Activated CD8-positive, alpha-beta memory T cell treated with anti-CD3 and anti-CD28 coated beads for 1 hour (primary cell): ENCODE measurements around the gene HAT1.

ENCODE experiments used
- DNase-seq, 2 donors: peaks; one replicate each; pipeline ENCODE4 v3.0.0-alpha.2; 2020; ENCODE audit warnings: low read depth in 1 of 2; ENCODE audit errors: extremely low read depth in 1 of 2

HAT1 gene

DNA sequence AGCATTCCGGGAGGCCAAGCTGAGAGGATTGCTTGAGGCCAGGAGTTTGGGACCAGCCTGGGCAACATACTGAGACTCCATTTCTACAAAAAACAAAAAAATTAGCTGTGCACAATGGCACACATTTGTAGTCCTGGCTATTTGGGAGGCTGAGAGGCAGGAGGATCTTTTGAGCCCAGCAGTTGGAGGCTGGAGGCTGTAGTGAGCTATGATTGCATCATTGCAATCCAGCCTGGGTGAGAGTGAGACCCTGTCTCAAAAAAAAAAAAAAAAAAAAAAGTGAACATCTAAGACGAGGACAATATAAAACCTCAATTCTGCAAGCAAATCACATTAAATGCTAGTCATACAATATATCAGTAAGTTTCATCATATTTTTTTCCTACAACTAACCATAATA is 2.8 kb upstream of the HAT1 start:
- no peak for DNase-seq

DNA sequence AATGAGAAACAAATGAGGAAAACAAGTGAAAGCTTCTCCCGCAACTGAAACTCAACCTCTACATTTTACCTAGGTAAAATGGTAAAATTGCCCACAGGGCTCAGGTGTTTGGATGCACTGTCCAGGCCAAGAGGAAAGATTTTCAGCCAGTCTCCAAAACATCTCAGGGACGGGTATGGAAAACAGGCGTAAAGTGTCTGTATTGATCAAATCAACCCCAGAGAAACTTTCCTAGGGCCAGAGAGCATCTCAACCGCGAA is 361 bp upstream of the HAT1 start:
- DNase-seq, result no peak

DNA sequence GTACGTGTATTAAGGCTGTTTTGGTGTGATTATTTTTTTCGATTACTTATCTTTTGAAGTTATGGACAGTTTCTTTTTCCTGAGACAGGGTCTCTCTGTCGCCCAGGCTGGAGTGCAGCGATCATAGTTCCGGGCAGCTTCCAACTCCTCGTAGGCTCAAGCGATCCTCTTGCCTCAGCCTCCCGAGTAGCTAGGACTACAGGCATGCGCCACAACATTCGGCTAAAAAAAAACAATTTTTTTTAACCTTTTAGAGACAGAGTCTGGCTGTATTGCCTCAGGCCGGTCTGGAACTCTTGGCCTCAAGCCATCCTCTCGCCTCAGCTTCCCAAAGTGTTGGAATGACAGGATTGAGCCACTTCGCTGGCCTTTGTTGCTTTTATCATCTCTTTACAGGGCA is 945 bp downstream of the HAT1 start:
- DNase-seq, result no peak

DNA sequence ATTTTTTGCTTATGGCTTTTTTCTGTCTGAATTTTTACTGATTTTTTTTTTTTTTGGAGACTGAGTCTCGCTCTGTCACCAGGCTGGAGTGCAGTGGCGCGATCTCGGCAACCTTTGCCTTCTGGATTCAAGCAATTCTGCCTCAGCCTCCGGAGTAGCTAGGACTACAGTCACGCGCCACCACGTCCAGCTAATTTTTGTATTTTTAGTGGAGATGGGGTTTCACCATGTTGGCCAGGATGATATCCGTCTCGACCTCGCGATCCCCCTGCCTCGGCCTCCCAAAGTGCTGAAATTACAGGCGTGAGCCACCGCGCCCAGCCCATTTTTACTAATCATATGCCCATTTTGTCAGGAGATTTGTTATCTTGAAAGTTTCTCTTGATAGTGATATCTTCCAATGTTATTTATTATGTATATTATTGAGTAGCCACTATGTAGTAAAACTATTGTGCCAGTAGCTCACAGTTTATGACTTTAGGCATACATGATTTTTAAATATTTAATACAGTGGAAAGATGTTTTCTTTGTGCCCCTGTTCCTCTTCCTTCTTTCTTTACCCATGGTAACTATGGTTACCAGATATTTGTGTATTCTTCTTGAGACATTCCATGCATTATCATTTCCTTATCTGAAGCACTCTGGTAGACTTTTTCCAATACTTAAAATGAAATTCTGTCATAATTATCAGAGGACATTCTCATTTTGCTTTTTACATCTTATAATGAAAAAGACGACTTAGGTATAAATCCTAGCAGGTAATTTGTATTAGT is 2.1 kb downstream of the HAT1 start:
- no peak for DNase-seq

DNA sequence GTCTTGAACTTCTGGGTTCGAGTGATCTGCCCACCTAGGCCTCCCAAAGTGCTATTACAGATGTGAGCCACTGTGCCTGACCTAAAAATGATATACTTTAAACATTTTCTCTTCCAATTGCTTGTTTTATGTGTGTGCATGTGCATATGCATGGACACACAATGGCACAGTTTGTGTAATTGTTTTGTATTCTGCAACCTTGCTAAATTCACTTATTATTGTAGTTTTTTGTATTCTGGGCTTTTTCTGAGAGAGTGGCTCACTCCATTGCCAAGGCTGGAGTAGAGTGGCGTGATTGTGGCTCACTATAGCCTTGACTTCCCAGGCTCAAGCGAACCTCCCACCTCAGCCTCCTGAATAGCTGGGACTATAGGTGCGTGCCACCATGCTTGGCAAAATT is 8.1 kb downstream of the HAT1 start:
- DNase-seq, result no peak

DNA sequence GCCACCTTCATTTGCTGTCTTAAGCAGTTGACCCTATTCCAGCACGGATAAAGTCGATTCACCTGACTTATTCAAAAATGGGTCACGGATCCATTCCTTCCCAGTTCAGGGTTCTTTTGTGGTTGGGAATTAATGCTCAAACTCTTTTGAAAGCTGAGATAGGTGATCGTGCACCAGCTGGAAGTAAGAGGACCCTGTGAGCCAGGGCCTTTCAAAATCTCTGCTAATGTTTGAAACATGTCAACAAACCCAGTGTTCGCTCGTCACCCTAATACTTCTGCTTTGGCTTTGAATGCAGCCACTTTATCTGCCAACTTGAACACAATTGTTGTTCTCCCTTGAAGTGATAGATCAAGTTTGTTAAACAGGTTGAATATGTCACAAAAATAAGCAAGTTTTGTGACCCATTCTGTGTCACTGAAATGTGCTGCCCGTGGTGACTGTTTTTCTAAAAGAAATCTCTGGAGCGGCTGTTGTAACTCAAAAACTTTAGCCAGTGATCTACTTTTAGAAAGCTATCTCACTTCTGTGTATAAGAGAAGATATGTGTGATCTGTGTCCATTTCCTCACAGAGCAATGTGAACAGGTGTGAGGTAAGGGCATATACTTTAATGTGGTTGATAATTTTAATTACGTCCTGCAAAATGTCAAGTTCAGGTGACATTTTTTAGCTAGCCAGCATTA is 16.9 kb downstream of the HAT1 start:
- DNase-seq, result no peak

DNA sequence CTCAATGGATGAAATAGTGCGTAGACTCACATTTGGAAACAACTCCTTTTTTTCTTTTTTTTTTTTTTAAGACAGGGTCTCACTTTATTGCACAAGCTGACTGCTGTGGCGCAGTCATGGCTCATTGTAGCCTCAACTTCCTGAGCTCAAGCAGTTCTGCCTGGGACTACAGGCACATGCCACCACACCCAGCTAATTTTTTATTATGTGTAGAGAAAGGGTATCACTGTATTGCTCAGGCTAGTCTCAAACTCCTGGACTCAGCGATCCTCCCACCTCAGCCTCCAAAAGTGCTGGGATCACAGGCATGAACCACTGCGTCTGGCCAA is 17.4 kb downstream of the HAT1 start:
- DNase-seq, result no peak

DNA sequence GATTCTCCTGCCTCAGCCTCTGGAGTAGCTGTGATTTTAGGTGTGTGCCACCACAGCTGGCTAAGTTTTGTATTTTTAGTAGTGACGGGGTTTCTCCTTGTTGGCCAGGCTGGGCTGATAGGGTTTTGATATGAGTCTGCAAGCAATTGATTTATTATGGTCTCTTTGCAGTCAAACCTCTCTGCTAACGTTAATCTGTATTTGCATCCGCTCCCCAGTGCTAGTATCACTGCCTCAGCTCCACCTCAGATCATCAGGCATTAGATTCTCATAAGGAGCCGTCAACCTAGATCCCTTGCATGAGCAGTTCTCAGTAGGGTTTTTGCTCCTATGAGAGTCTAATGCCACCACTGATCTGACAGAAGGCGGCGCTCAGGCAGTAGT is 19.0 kb downstream of the HAT1 start:
- DNase-seq, result no peak

DNA sequence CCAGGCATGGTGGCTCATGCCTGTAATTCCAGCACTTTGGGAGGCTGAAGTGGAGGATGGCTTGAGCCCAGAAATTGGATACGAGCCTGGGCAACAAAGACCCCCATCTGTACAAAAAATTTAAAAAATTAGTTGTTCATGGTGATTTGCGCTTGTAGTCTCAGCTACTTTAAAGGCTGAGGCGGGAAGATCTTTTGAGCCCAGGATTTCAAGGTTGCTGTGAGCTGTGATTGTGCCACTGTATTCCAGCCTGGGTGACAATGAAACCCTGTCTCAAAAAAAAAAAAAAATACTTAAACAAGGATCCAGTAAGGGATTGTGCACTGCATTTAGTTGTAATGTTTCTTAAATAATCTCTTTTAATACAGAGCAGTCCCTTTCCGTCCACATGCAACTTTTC is 21.6 kb downstream of the HAT1 start:
- no peak for DNase-seq

DNA sequence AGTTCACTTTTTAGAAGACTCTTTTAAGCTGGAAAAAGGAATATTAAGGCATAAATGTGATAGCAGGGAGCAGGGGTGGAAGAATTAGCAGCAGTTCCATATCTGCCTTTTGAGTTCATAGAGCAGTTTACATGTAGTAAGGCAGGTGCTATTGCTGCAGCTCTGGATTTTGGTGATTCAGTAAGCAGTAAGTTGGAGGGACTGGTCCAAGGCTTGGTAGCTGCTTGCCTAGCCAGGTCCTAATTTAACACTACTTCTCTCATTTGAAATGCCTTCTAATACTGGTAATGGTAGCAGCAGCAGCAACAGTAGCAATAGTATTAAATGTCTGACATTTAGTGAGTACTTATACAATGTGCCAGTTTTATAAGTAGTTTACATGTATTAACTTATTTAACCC is 30.0 kb downstream of the HAT1 start:
- DNase-seq, result no peak

DNA sequence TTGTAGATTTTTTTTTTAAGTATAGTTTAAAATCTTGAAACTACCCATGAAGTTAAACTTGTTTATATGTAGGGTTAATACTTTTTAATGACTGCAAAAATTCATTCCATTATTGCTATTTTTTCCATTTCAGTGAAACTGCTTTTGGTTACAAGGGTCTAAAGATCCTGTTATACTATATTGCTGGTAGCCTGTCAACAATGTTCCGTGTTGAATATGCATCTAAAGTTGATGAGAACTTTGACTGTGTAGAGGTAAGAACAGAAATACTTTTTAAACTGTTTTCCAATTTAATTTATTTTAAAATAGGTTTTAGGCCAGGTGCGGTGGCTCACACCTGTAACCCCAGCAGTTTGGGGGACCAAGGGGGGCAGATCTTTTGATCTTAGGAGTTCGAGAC is 30.5 kb downstream of the HAT1 start:
- DNase-seq, result no peak

DNA sequence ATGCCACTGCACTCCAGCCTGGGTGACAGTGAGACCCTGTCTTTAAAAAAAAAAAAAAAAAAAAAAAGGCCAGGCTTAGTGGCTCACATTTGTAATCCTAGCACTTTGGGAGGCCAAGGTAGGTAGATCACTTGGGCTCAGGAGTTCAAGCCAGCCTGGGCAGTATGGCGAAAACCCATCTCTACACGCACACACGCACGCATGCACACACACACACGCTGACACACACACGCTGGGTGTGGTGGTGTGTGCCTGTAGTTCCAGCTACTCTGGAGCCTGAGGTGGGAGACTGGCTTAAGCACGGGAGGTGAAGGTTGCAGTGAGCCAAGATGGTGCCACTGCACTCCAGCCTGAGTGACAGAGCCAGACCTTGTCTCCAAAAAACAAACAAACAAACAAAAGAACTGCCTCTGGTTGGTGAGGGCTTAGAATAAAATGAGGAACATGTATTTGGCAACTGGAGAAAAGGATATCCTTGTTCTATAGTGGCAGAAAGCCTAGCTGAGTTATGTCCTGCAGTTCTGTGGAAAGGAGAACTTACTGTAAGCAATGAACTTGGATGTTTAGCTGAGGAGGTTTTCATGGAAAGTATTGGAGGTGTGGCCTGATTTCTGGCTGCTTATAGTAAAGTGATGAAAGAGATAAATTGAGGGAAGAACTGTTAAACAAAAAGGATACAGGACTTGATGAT is 34.0 kb downstream of the HAT1 start:
- no peak for DNase-seq

DNA sequence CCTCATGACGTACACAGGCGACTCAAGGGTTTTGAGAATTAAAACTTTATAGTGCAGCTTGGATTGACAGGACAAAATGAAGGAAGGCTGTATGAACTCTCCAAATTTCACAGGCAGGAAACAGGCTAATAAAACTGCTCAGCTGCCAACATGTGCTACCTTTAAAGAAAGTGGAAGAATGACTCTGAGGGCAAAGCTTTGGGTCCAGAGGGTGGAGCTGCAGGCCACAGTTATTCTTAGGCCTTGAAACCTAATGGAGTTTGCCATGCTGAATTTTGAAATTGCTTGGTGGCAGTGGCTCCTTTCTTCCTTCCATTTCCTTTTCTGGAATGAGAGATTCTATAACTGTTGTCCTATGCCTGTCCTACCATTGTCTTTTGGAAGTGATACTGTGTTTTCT is 34.8 kb downstream of the HAT1 start:
- DNase-seq, result no peak

DNA sequence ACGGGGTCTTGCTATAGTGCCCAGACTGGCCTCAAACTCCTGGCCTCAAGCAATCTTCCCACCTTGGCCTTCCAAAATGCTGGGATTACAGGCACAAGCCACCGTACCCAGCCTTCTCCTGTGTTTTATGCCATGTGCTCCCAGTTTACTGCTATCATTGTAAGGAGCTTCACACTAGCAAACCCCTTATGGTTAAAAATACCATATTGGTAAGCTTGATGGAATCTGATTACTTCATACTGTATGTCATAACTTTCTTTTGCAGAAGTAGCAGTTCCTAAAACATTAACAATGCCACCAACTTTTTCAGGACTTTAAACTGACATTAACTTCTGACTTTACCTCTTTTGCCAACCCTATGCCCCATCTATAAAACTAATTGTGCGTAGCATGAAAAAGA is 36.2 kb downstream of the HAT1 start:
- no peak for DNase-seq

DNA sequence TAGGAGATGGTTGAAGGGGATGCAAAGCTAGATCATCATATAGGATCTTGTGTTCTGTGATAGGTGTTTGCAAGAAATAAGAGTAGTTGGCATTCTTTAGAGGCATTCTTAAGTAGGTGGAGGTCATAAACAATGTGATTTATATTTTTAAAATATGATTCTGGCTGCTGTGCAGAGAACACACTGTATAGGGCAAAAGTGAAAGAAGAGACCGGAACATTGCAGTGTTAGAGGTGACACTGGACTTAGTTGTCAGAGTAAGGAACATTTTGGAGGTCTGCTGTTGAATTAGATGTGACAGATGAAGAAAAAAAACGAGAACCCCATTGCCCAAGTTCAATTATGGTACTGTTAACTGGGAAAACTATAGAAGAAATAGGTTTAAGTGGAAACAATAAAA is 37.7 kb downstream of the HAT1 start:
- DNase-seq, result no peak

DNA sequence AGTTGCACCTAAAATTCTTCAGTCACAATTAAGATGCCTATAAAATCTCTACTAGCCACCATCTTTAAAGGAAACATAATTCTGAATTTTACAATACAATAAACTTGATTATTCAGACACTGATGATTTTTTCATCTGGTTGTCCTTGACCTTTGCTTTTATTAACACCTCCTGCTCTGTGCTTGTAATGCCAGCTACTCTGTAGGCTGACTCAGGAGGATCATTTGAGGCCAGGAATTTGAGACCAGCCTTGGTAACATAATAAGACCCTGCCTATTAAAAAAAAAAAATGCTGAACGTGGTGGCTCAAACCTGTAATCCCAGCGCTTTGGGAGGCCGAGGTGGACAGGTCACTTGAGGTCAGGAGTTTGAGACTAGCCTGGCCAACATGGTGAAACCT is 38.3 kb downstream of the HAT1 start:
- DNase-seq, result no peak

DNA sequence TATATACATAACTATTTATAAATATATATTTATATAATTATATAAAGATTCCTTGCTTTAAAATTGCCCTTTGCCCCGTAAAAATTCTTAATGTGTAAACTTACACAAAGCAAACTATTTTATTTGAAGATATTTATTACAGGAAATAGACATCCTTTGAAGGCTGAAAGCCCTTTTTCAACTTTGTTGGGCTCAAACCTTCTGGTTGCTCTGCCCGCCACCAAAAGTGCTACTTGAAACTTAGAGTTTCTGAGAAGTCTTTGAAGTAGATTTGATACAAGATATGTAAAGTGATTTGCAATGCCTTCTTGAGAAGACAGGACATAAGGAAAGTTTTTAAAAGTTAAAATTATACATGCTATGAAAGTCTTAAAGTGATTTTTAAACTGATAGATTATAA is 40.9 kb downstream of the HAT1 start:
- DNase-seq, result no peak

DNA sequence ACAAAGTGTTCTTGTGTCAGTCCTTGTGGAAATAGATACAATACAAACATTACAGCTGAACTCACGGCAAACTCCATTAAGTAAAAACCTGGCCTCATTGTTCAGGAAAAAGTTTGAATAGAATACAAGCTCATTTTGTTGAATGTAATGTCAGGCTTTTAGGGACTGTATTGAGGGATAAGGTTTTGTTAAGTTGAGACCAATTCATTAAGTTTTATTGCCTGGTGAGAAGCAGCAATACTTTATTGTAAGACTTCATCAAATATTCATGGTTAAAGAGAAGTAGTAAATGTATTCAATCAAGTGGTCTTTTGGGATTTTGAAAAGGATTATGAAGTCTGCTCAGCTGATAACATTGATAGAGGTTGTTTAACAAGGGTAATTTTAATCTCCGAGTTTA is 42.0 kb downstream of the HAT1 start:
- no peak for DNase-seq

DNA sequence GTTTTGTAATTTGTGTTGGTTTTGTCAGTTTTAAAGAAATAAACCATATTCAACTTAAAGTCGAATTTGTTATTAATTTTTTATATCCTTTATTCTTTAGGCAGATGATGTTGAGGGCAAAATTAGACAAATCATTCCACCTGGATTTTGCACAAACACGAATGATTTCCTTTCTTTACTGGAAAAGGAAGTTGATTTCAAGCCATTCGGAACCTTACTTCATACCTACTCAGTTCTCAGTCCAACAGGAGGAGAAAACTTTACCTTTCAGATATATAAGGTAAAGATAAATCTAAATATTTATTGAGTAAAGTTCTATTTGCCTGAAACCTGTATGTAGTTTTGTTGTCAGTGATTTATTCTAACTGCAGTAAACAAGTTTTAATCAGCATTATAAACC is 43.0 kb downstream of the HAT1 start:
- no peak for DNase-seq

DNA sequence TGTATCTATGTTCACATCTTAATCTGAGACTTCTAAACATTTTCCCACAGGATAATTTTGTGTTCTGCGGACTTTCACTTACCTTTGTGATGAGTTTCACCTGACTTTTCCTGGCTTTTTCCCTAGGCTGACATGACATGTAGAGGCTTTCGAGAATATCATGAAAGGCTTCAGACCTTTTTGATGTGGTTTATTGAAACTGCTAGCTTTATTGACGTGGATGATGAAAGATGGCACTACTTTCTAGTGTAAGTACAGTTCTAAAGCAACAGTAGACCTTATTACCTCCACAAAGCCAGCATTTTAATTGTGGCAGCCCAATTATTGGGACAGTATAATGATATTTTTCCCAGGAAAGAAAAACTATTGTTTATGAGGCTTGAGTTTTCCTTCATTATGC is 43.4 kb downstream of the HAT1 start:
- no peak for DNase-seq

DNA sequence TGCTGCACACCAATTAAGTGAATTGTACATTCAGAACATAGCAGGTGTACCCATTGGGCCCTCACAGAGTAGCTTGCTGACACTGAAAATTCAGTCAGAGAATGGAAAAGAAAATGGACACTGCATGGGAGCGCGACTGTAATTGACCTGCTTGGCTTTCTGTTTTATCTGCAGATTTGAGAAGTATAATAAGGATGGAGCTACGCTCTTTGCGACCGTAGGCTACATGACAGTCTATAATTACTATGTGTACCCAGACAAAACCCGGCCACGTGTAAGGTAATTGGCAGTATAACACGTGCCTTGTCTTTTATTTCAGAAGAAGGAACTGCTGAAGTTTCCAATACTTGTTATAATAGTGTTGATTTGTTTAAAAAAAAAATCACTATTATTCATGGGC is 44.0 kb downstream of the HAT1 start:
- DNase-seq, result no peak

DNA sequence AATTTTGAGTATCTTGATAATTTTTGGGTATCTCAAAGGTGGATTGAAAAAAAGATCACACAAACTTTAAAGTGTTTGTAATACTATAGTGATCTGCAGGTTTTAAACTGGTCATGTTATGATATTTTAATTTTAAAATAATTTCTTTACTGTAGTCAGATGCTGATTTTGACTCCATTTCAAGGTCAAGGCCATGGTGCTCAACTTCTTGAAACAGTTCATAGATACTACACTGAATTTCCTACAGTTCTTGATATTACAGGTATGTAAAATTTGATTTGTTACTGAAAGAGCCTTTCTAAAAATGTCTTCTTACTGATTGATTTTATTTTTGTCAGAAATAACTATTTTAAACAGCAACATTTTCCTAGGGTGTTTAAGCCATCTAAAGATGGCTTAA is 44.4 kb downstream of the HAT1 start:
- DNase-seq, result no peak

DNA sequence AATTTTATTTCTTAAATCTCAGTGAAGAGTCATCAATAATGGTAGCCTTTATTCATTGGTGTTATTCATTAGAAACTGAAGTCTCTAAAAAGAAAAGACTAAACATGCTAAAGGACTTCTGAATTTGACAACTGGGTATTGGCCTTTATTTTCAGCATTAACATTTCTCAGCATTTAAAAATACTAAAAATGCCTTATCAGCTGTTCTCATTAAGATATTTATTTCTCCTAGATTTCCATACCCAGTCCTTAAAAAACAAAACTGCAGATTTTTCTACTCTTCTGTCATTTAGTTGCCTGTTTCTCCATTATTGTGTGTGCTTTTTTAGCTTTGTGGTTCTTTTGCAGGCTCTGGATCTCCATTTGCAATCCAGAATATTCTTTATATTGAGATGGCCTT is 46.2 kb downstream of the HAT1 start:
- no peak for DNase-seq
